Measurements from ENCODE around the gene ASB8. TPM values are rescaled to one million over a fixed set of nuclear protein-coding genes. Genes with fewer than 3 reads are reported as not detected.

Gene ASB8
- total RNA-seq, 2 donors from 2014 or later: 20.7 to 45.3 TPM

- DNase-seq (ENCODE audit: low spot score): no peak
- Histone ChIP-seq H3K27ac (no peak overlapping the region), H3K36me3 (no peaks in the 10 kb centered on the region), H3K9me3 (no peaks in the 10 kb centered on the region), H3K4me3 (no peak overlapping the region), H3K4me1 (ENCODE audit: control insufficient read depth in 1 of 2, low read depth in 2 of 2) (peaks cover 0 to 8% of the 10 kb centered on the region in 2 donors), H3K27me3 (replicated peaks; ENCODE audit: insufficient read depth) (no peaks in the 10 kb centered on the region)
- TF ChIP-seq, protein P1, sequence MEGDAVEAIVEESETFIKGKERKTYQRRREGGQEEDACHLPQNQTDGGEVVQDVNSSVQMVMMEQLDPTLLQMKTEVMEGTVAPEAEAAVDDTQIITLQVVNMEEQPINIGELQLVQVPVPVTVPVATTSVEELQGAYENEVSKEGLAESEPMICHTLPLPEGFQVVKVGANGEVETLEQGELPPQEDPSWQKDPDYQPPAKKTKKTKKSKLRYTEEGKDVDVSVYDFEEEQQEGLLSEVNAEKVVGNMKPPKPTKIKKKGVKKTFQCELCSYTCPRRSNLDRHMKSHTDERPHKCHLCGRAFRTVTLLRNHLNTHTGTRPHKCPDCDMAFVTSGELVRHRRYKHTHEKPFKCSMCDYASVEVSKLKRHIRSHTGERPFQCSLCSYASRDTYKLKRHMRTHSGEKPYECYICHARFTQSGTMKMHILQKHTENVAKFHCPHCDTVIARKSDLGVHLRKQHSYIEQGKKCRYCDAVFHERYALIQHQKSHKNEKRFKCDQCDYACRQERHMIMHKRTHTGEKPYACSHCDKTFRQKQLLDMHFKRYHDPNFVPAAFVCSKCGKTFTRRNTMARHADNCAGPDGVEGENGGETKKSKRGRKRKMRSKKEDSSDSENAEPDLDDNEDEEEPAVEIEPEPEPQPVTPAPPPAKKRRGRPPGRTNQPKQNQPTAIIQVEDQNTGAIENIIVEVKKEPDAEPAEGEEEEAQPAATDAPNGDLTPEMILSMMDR (IDR thresholded peaks at IDR 0.05): no peak
- no peak for ATAC-seq (ENCODE audit: insufficient number of reproducible peaks, low FRiP score, low read depth)
Observed at GRCh38 chr12:48177982-48178381, 20.7 kb upstream of the ASB8 start.

DNA sequence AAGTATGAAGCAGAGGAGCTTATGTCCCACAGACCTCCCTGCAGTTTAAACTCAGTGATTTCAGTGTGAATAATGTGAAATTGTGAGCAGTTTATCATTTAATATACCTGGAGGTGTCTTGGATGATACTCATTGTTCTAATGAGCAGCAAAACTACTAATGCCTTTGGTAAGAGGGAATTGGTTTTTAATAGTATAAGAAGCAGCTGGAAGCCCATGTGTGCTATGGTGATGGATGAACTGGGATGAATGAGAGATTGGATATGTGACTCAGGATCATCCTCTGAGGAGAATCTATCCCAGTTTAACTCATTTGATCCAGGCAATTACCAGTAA is 19.1 kb upstream of the ASB8 start:
- H3K4me3 ChIP-seq: no peak overlapping the region
- H3K36me3 ChIP-seq: no peaks in the 10 kb centered on the region
- ATAC-seq (ENCODE audit: insufficient number of reproducible peaks, low FRiP score, low read depth): no peak
- H3K27ac ChIP-seq: no peak overlapping the region
- TF ChIP-seq, protein P1 (IDR thresholded peaks at IDR 0.05): no peak
- DNase-seq (ENCODE audit: low spot score): no peak
- no peaks in the 10 kb centered on the region for H3K27me3 ChIP-seq (replicated peaks; ENCODE audit: insufficient read depth)
- no peaks in the 10 kb centered on the region for H3K4me1 ChIP-seq (ENCODE audit: control insufficient read depth in 1 of 2, low read depth in 2 of 2)
- H3K9me3 ChIP-seq: no peaks in the 10 kb centered on the region

- Histone ChIP-seq H3K9me3 (no peaks in the 10 kb centered on the region), H3K36me3 (no peaks in the 10 kb centered on the region), H3K27ac (no peak overlapping the region), H3K4me3 (no peak overlapping the region), H3K27me3 (replicated peaks; ENCODE audit: insufficient read depth) (no peaks in the 10 kb centered on the region), H3K4me1 (ENCODE audit: control insufficient read depth in 1 of 2, low read depth in 2 of 2) (no peaks in the 10 kb centered on the region)
- ATAC-seq (ENCODE audit: insufficient number of reproducible peaks, low FRiP score, low read depth) (no peak), DNase-seq (ENCODE audit: low spot score) (no peak)
- TF ChIP-seq, protein P1 (IDR thresholded peaks at IDR 0.05): no peak
Observed at GRCh38 chr12:48175613-48176416, 18.5 kb upstream of the ASB8 start.

- ATAC-seq (ENCODE audit: insufficient number of reproducible peaks, low FRiP score, low read depth): no peak
- no peaks in the 10 kb centered on the region for H3K36me3 ChIP-seq
- TF ChIP-seq, protein P1 (IDR thresholded peaks at IDR 0.05): no peak
Observed at GRCh38 chr12:48169011-48169410, 11.7 kb upstream of the ASB8 start.

GRCh38 chr12:48165089-48165981 is 8.0 kb upstream of the ASB8 start:
- ATAC-seq (ENCODE audit: insufficient number of reproducible peaks, low FRiP score, low read depth): no peak
- no peaks in the 10 kb centered on the region for H3K9me3 ChIP-seq
- DNase-seq (ENCODE audit: low spot score): no peak
- H3K36me3 ChIP-seq: no peaks in the 10 kb centered on the region
- H3K4me1 ChIP-seq (ENCODE audit: control insufficient read depth in 1 of 2, low read depth in 2 of 2): no peaks in the 10 kb centered on the region
- no peak overlapping the region for H3K27ac ChIP-seq
- no peak overlapping the region for H3K4me3 ChIP-seq
- no peaks in the 10 kb centered on the region for H3K27me3 ChIP-seq (replicated peaks; ENCODE audit: insufficient read depth)
- TF ChIP-seq, protein P1 (IDR thresholded peaks at IDR 0.05): peak; percentile 83

More at GRCh38 chr12:48169011-48169410, 11.7 kb upstream of the ASB8 start:
- Histone ChIP-seq H3K4me3 (no peak overlapping the region), H3K9me3 (no peaks in the 10 kb centered on the region), H3K27ac (no peak overlapping the region), H3K4me1 (ENCODE audit: control insufficient read depth in 1 of 2, low read depth in 2 of 2) (no peaks in the 10 kb centered on the region), H3K27me3 (replicated peaks; ENCODE audit: insufficient read depth) (no peaks in the 10 kb centered on the region)
- no peak for DNase-seq (ENCODE audit: low spot score)
